Osteocyte (in vitro differentiated cells): ENCODE data around the gene SPRING1. TPM values are rescaled to one million over a fixed set of nuclear protein-coding genes. Genes with fewer than 3 reads are reported as not detected.

Experiments
- DNase-seq: peaks from one replicate; pipeline ENCODE4 v3.0.0; 2021; ENCODE audit warnings: mixed read lengths; ENCODE audit not compliant: unreplicated experiment; ENCODE audit errors: extremely low spot score
- H3K27ac Mint-ChIP-seq: one replicate; pipeline ENCODE4 v1.8.0; 2021; ENCODE audit warnings: mild to moderate bottlenecking, mixed read lengths; ENCODE audit not compliant: unreplicated experiment
- H3K27me3 Mint-ChIP-seq: one replicate; pipeline ENCODE4 v1.8.0; 2021; ENCODE audit warnings: mixed read lengths; ENCODE audit not compliant: unreplicated experiment
- H3K36me3 Mint-ChIP-seq: one replicate; pipeline ENCODE4 v1.8.0; 2021; ENCODE audit warnings: mixed read lengths; ENCODE audit not compliant: unreplicated experiment
- H3K4me1 Mint-ChIP-seq: one replicate; pipeline ENCODE4 v1.8.0; 2021; ENCODE audit warnings: mixed read lengths; ENCODE audit not compliant: unreplicated experiment
- H3K4me3 Mint-ChIP-seq: one replicate; pipeline ENCODE4 v1.8.0; 2021; ENCODE audit warnings: mild to moderate bottlenecking, moderate library complexity, mixed read lengths; ENCODE audit not compliant: unreplicated experiment
- H3K9me3 Mint-ChIP-seq: one replicate; pipeline ENCODE4 v1.8.0; 2021; ENCODE audit warnings: mixed read lengths; ENCODE audit not compliant: unreplicated experiment
- CTCF ChIP-seq: fragments of 200-600 bp; sonication (generic); IDR thresholded peaks from 2 replicates; pipeline ENCODE4 v1.5.0; 2021; ENCODE audit warnings: antibody characterized with exemption, mild to moderate bottlenecking, moderate library complexity
- total RNA-seq: library from RNA; stranded (reverse); gene quantifications from 2 replicates; pipeline ENCODE4 v1.2.1, GENCODE V29; 2021

SPRING1 gene
- total RNA-seq, 1 donor from 2014 or later: 36.9 TPM

GRCh38 chr12:116727891-116728290 lies 10.0 kb downstream of the SPRING1 start:
- no peaks in the 10 kb centered on the region for H3K27me3 Mint-ChIP-seq
- H3K4me1 Mint-ChIP-seq: peaks cover 5% of the 10 kb centered on the region
- peaks cover 2% of the 10 kb centered on the region for H3K36me3 Mint-ChIP-seq
- DNase-seq: no peak
- no peak overlapping the region for H3K4me3 Mint-ChIP-seq
- no peak for TF ChIP-seq CTCF
- H3K27ac Mint-ChIP-seq: no peak overlapping the region
- no peaks in the 10 kb centered on the region for H3K9me3 Mint-ChIP-seq

GRCh38 chr12:116727261-116727660 lies 10.6 kb downstream of the SPRING1 start:
- no peak for TF ChIP-seq CTCF
- Mint-ChIP-seq H3K36me3 (peaks cover 9% of the 10 kb centered on the region), H3K4me3 (no peak overlapping the region), H3K9me3 (no peaks in the 10 kb centered on the region), H3K27ac (no peak overlapping the region), H3K27me3 (no peaks in the 10 kb centered on the region), H3K4me1 (peaks cover 5% of the 10 kb centered on the region)
- DNase-seq: no peak

- H3K36me3 Mint-ChIP-seq: peaks cover 14% of the 10 kb centered on the region
- H3K4me3 Mint-ChIP-seq: no peak overlapping the region
- H3K27me3 Mint-ChIP-seq: no peaks in the 10 kb centered on the region
- no peaks in the 10 kb centered on the region for H3K9me3 Mint-ChIP-seq
- H3K27ac Mint-ChIP-seq: no peak overlapping the region
- no peak for DNase-seq
- TF ChIP-seq CTCF: no peak
- H3K4me1 Mint-ChIP-seq: peaks cover 5% of the 10 kb centered on the region
Observed at GRCh38 chr12:116726694-116727093, 11.2 kb downstream of the SPRING1 start.

- H3K27me3 Mint-ChIP-seq: no peaks in the 10 kb centered on the region
- peaks cover 20% of the 10 kb centered on the region for H3K36me3 Mint-ChIP-seq
- no peaks in the 10 kb centered on the region for H3K9me3 Mint-ChIP-seq
- DNase-seq: no peak
- H3K4me1 Mint-ChIP-seq: peaks cover 31% of the 10 kb centered on the region
- H3K4me3 Mint-ChIP-seq: no peak overlapping the region
- no peak overlapping the region for H3K27ac Mint-ChIP-seq
- no peak for TF ChIP-seq CTCF
Observed at GRCh38 chr12:116722245-116722644, 15.6 kb downstream of the SPRING1 start.

GRCh38 chr12:116719731-116720528 lies 17.9 kb downstream of the SPRING1 start:
- Mint-ChIP-seq H3K9me3 (no peaks in the 10 kb centered on the region), H3K27ac (no peak overlapping the region), H3K4me1 (peaks cover 43% of the 10 kb centered on the region), H3K4me3 (no peak overlapping the region), H3K36me3 (peaks cover 27% of the 10 kb centered on the region), H3K27me3 (no peaks in the 10 kb centered on the region)
- no peak for DNase-seq
- no peak for TF ChIP-seq CTCF
